Peyer's patch (tissue), 4 donors: ENCODE measurements around the gene TGFBR2. TPM values are rescaled to one million over a fixed set of nuclear protein-coding genes. Genes with fewer than 3 reads are reported as not detected.

Experiments used
- DNase-seq, 3 donors: peaks; one replicate each; pipeline ENCODE4 v3.0.0-alpha.2; 2017 to 2019
- H3K27ac ChIP-seq, 4 donors: fragments of 200-600 bp; sonication (generic); one replicate each; pipeline ENCODE4 v1.5.1; 2016 to 2019
- H3K27me3 ChIP-seq, 2 donors: fragments of 200-600 bp; sonication (generic); one replicate each; pipeline ENCODE4 v1.5.1; 2019
- H3K36me3 ChIP-seq, 3 donors: fragments of 200-600 bp; sonication (generic); one replicate each; pipeline ENCODE4 v1.5.1; 2016 to 2019
- H3K4me1 ChIP-seq, 4 donors: fragments of 200-600 bp; sonication (generic); one replicate each; pipeline ENCODE4 v1.5.1; 2016 to 2019
- H3K4me3 ChIP-seq, 4 donors: fragments of 200-600 bp; sonication (generic); 1 replicate in 3 of 4; 2 replicates in 1 of 4; pipeline ENCODE4 v1.5.1; 2016 to 2019; ENCODE audit warnings: mild to moderate bottlenecking in 1 of 4
- H3K9me3 ChIP-seq, 4 donors: fragments of 200-600 bp; sonication (generic); one replicate each; pipeline ENCODE4 v1.5.1; 2016 to 2019; ENCODE audit warnings: mild to moderate bottlenecking in 1 of 4
- CTCF ChIP-seq, 6 experiments: fragments of 450-650 bp in 4 of 6; fragments of 200-600 bp in 2 of 6; sonication (generic) in 1 of 6; IDR thresholded peaks; one replicate each; pipeline ENCODE4 v1.5.1; 2017 to 2019; ENCODE audit warnings: antibody characterized with exemption in 6 of 6, mild to moderate bottlenecking in 3 of 6, moderate library complexity in 1 of 6
- POLR2A ChIP-seq, 2 donors: fragments of 450-650 bp; IDR thresholded peaks; one replicate each; pipeline ENCODE4 v1.5.1; 2017; ENCODE audit warnings: antibody characterized with exemption in 2 of 2, mild to moderate bottlenecking in 2 of 2, moderate library complexity in 2 of 2
- total RNA-seq, 4 donors: library from RNA; depleted of rRNA; stranded (reverse); fragments of >200 nt; gene quantifications; one replicate each; pipeline ENCODE4 v1.1.0, GENCODE V29; 2016

Gene TGFBR2
- total RNA-seq, 4 donors from 2014 or later, result 51.8 to 127 (median 105) TPM

GRCh38 chr3:30686176-30686575, 79.8 kb downstream of the TGFBR2 start:
- Histone ChIP-seq H3K9me3 (no peaks in the 10 kb centered on the region), H3K36me3 (peaks cover 0 to 28% (median 0%) of the 10 kb centered on the region in 3 donors), H3K27ac (no peak overlapping the region), H3K4me1 (peaks cover 0 to 60% (median 10%) of the 10 kb centered on the region in 4 donors), H3K27me3 (no peaks in the 10 kb centered on the region), H3K4me3 (no peak overlapping the region)
- TF ChIP-seq CTCF (IDR thresholded peaks at IDR 0.05), result no peak
- TF ChIP-seq POLR2A (IDR thresholded peaks at IDR 0.05), result no peak
- no peak for DNase-seq

GRCh38 chr3:30686799-30687198, 80.4 kb downstream of the TGFBR2 start:
- Histone ChIP-seq H3K36me3 (peaks cover 0 to 35% (median 0%) of the 10 kb centered on the region in 3 donors), H3K4me1 (peaks cover 0 to 59% (median 7%) of the 10 kb centered on the region in 4 donors), H3K4me3 (no peak overlapping the region), H3K9me3 (no peaks in the 10 kb centered on the region), H3K27ac (peak overlapping the region in 2 of 4 donors; percentile 2), H3K27me3 (no peaks in the 10 kb centered on the region)
- no peak for DNase-seq
- TF ChIP-seq POLR2A (IDR thresholded peaks at IDR 0.05) (no peak), CTCF (IDR thresholded peaks at IDR 0.05) (no peak)

GRCh38 chr3:30687930-30688570, 81.6 kb downstream of the TGFBR2 start:
- Histone ChIP-seq H3K27me3 (no peaks in the 10 kb centered on the region), H3K4me1 (peaks cover 0 to 57% (median 7%) of the 10 kb centered on the region in 4 donors), H3K27ac (peak overlapping the region; percentile 43 to 84 (median 69)), H3K36me3 (peaks cover 0 to 44% (median 0%) of the 10 kb centered on the region in 3 donors), H3K9me3 (no peaks in the 10 kb centered on the region), H3K4me3 (no peak overlapping the region)
- no peak for DNase-seq
- no peak for TF ChIP-seq CTCF (IDR thresholded peaks at IDR 0.05)

GRCh38 chr3:30688776-30689641, 82.6 kb downstream of the TGFBR2 start:
- peaks cover 0 to 47% (median 0%) of the 10 kb centered on the region in 3 donors for H3K36me3 ChIP-seq
- H3K9me3 ChIP-seq, result no peaks in the 10 kb centered on the region
- DNase-seq, result peak in 1 of 3 donors; percentile 58
- H3K4me3 ChIP-seq, result no peak overlapping the region
- peaks cover 0 to 60% (median 7%) of the 10 kb centered on the region in 4 donors for H3K4me1 ChIP-seq
- H3K27ac ChIP-seq, result peak overlapping the region; percentile 43 to 84 (median 69)
- no peak for TF ChIP-seq POLR2A (IDR thresholded peaks at IDR 0.05)
- TF ChIP-seq CTCF (IDR thresholded peaks at IDR 0.05), result no peak
- no peaks in the 10 kb centered on the region for H3K27me3 ChIP-seq

- peaks cover 0 to 58% (median 0%) of the 10 kb centered on the region in 3 donors for H3K36me3 ChIP-seq
- no peak for TF ChIP-seq POLR2A (IDR thresholded peaks at IDR 0.05)
- no peak for TF ChIP-seq CTCF (IDR thresholded peaks at IDR 0.05)
- no peaks in the 10 kb centered on the region for H3K9me3 ChIP-seq
- no peak overlapping the region for H3K4me3 ChIP-seq
- DNase-seq, result no peak
- peaks cover 0 to 58% (median 7%) of the 10 kb centered on the region in 4 donors for H3K4me1 ChIP-seq
- no peaks in the 10 kb centered on the region for H3K27me3 ChIP-seq
- peak overlapping the region in 3 of 4 donors; percentile 61 to 84 (median 77) for H3K27ac ChIP-seq
These were observed 83.8 kb downstream of the TGFBR2 start for GRCh38 chr3:30690199-30690598.
